NCI-H2171 (cell line): ENCODE data around the gene CERCAM.

Experiments used
- DNase-seq: peaks from one replicate; lab custom pipeline; 2025; lab: John Stamatoyannopoulos, UW

The CERCAM gene, protein sequence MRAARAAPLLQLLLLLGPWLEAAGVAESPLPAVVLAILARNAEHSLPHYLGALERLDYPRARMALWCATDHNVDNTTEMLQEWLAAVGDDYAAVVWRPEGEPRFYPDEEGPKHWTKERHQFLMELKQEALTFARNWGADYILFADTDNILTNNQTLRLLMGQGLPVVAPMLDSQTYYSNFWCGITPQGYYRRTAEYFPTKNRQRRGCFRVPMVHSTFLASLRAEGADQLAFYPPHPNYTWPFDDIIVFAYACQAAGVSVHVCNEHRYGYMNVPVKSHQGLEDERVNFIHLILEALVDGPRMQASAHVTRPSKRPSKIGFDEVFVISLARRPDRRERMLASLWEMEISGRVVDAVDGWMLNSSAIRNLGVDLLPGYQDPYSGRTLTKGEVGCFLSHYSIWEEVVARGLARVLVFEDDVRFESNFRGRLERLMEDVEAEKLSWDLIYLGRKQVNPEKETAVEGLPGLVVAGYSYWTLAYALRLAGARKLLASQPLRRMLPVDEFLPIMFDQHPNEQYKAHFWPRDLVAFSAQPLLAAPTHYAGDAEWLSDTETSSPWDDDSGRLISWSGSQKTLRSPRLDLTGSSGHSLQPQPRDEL

DNA sequence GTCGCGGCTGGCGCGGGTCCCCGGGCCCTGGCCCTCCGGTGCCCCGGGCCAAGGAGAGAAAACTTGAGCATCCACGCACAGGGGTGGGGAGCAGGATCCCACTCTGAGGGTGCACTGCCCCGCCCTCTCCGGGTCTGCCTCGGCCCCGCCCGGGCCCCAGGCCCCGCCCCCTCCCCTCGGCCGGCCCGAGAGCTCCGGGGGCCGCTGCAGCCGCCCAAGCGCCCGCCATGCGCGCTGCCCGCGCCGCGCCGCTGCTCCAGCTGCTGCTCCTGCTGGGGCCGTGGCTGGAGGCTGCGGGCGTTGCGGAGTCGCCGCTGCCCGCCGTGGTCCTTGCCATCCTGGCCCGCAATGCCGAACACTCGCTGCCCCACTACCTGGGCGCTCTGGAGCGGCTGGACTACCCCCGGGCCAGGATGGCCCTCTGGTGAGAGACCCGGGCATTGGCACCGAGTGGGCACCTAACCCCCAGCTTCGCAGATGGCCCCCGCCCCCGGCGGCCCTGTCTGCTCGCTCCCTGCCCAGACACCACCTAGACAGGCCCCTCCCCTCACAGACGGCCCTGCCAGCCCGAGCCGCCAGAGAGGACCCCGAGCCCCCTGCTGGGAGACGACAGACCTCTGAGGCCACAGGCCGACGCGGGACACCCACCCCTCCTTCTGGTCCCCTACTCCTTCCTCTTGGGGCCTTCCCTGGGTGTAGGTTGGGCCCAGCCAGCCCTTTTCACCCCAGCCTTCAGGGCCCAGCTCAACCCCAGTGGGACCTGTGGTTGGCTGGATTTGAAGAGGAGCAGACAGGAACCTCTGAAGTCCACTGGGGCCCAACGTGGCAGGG lies at the start of gene CERCAM:
Gene CERCAM (plus strand): TSS at position 207 of the 831 bp plus-strand sequence. CDS start 21 bp downstream, at position 228.
- DNase-seq = peak; percentile 60

DNA sequence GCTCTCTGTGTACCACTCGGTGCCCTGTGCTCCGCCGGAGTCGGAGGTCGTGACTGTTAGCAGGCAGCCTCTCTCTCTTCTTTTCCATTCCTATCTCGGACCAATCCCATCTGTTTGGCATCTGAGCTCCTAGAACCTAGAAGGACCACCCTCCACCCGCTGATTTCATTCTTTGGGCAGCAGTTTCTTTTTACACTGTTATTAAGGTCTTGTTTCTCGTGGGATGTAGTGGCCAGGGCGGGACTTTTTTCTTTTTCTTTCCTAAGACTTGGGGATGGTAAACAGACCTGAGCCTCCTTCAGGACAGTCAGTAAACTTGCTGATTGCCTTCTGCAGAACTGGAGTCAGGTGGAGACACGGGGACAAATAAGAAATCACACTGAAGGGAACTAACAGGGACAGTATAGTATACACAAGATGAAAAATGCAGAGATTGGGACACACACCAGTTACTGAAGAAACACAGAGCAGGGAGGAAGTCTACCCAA lies 49.0 kb upstream of the CERCAM start:
- DNase-seq = no peak

- DNase-seq = no peak
Observed at GRCh38 chr9:128372188-128372641, 48.4 kb upstream of the CERCAM start.

- DNase-seq = no peak
Observed at GRCh38 chr9:128372784-128373183, 47.9 kb upstream of the CERCAM start.

GRCh38 chr9:128374221-128374675 lies 46.4 kb upstream of the CERCAM start:
- DNase-seq = no peak

- no peak for DNase-seq
Observed at GRCh38 chr9:128375865-128376264, 44.8 kb upstream of the CERCAM start.

- DNase-seq = no peak
Observed at GRCh38 chr9:128382261-128382660, 38.4 kb upstream of the CERCAM start.

DNA sequence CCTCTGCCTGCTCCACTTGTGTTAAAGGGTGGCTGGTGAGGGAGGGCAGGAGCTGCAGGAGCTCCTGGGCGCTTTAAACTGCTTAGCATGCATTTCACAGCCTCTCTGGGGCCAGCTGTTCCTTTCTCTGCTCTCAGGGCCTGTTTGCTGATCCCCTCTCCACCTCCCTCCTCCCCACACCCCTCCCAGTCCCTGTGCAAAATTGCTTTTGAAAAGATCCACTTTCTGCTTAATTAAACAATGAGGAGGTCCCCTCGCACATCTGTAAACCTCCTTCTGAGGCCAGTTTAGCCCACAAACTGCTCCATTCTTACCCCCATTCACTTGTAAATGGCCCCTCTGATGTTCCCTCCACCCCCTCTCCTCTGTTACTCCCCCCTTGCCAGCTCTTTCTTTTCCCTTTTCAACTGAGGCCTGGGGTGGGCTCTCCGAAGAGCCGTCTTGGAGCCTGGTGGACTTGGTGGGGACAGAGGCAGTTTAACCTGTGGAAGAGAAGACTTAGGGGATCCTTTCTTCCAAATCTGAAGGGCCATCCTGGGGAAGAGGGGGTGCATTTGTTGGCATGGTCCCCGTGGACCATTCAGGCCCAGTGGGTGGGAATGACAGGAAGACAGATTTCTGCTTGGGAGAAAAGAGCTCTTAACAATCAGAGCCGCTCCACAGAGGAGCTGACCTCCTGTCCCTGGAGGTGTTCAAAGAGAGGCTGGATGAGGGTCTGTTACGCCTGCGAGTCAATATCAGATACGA lies 37.5 kb upstream of the CERCAM start:
- no peak for DNase-seq

DNA sequence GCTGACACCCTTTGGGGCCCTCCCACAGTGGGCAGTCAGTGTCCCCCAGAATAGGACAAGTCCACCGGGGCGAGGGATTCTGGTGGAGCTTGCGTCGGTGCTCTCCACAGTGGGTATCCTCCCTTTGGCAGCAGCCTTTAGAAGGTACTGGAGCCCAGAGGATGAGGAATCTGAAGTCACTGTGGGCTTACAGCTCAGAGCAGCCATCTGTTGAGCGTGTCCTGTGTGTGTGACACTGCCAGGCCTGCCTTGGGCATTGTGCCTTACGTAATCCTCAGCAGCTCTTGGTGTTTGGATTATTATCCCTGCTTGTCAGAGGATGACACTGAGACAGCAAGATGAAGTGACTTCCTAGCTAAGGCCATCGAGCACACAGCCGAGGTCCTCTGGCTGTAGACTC lies 36.9 kb upstream of the CERCAM start:
- DNase-seq = no peak

- DNase-seq = no peak
Observed at GRCh38 chr9:128384801-128385495, 35.7 kb upstream of the CERCAM start.

GRCh38 chr9:128385496-128386460 lies 34.9 kb upstream of the CERCAM start:
- DNase-seq = no peak

GRCh38 chr9:128388150-128388549 lies 32.5 kb upstream of the CERCAM start:
- DNase-seq = no peak

GRCh38 chr9:128389395-128390149 lies 31.1 kb upstream of the CERCAM start:
- DNase-seq = no peak

- no peak for DNase-seq
Observed at GRCh38 chr9:128390150-128390812, 30.4 kb upstream of the CERCAM start.

- DNase-seq = no peak
Observed at GRCh38 chr9:128390813-128391711, 29.6 kb upstream of the CERCAM start.

DNA sequence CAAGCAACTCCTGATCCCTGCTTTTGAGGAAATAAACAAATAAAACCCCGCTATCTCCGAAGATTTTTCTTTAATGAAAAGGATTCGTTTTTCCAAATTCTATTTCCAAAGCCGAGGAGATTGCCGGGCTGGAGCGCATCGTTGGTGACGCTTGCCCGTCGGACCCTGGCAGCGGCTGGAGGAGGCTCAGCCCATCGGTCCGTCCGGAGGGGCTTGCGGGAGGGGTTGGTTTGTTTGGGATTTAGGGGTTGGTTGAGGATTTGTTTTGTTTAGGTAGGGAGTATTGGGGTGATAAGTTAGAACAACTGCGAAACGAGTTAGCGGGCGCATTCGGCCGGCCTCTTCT lies 28.7 kb upstream of the CERCAM start:
- no peak for DNase-seq

- no peak for DNase-seq
Observed at GRCh38 chr9:128392302-128393144, 28.1 kb upstream of the CERCAM start.
